ENCODE measurements around the gene FBXO31. TPM values are rescaled to one million over a fixed set of nuclear protein-coding genes. Genes with fewer than 3 reads are reported as not detected.

The FBXO31 gene
- total RNA-seq, 1 donor from 2014 or later: 27.1 TPM

GRCh38 chr16:87324411-87325275, 58.9 kb downstream of the FBXO31 start:
- Mint-ChIP-seq H3K4me3 (no peak overlapping the region), H3K9me3 (no peaks in the 10 kb centered on the region), H3K4me1 (no peaks in the 10 kb centered on the region), H3K27me3 (no peaks in the 10 kb centered on the region), H3K36me3 (ENCODE audit: low read depth) (peaks cover 18% of the 10 kb centered on the region), H3K27ac (no peak overlapping the region)
- intact Hi-C loops (cut with micrococcal nuclease): loop anchor here (1.0 kb wide), 2 partner anchors 70 to 311 kb away; no protein-coding TSS in a partner anchor
- no peak for TF ChIP-seq CTCF (IDR thresholded peaks at IDR 0.05)
- DNase-seq (peak; percentile 36), ATAC-seq (ENCODE audit: low read depth) (peak; percentile 94)
- ChIA-PET CTCF (interaction anchor here (1.9 to 2.7 kb wide), 3 partner anchors 63 to 311 kb away, joined by 6 to 13 read pairs (median 10); no protein-coding TSS in a partner anchor), POLR2A (interaction anchor here (1.1 kb wide), 1 partner anchor 59 kb away, joined by 3 read pairs; the partner anchor contains the start of gene FBXO31)

GRCh38 chr16:87323727-87324410, 59.7 kb downstream of the FBXO31 start:
- no peaks in the 10 kb centered on the region for H3K27me3 Mint-ChIP-seq
- no peaks in the 10 kb centered on the region for H3K4me1 Mint-ChIP-seq
- no peak for ATAC-seq (ENCODE audit: low read depth)
- DNase-seq: no peak
- POLR2A ChIA-PET: interaction anchor here (1.1 to 1.2 kb wide), 2 partner anchors 60 kb away, joined by 3 read pairs; partner anchors contain the start of gene FBXO31
- no peak overlapping the region for H3K27ac Mint-ChIP-seq
- intact Hi-C loops (cut with micrococcal nuclease): loop anchor here (1.0 kb wide), 2 partner anchors 70 to 311 kb away; no protein-coding TSS in a partner anchor
- H3K36me3 Mint-ChIP-seq (ENCODE audit: low read depth): peaks cover 12% of the 10 kb centered on the region
- no peaks in the 10 kb centered on the region for H3K9me3 Mint-ChIP-seq
- CTCF ChIA-PET: interaction anchor here (1.9 to 2.7 kb wide), 3 partner anchors 64 to 312 kb away, joined by 6 to 13 read pairs (median 10); no protein-coding TSS in a partner anchor
- no peak overlapping the region for H3K4me3 Mint-ChIP-seq
- TF ChIP-seq CTCF (IDR thresholded peaks at IDR 0.05): no peak

GRCh38 chr16:87322833-87323726, 60.5 kb downstream of the FBXO31 start:
- CTCF ChIA-PET: interaction anchor here (1.9 to 2.7 kb wide), 3 partner anchors 65 to 313 kb away, joined by 6 to 13 read pairs (median 10); no protein-coding TSS in a partner anchor
- H3K36me3 Mint-ChIP-seq (ENCODE audit: low read depth): peaks cover 12% of the 10 kb centered on the region
- no peak for DNase-seq
- H3K4me1 Mint-ChIP-seq: peaks cover 8% of the 10 kb centered on the region
- intact Hi-C loops (cut with micrococcal nuclease): no loop called here
- no peak overlapping the region for H3K4me3 Mint-ChIP-seq
- ATAC-seq (ENCODE audit: low read depth): no peak
- TF ChIP-seq CTCF (IDR thresholded peaks at IDR 0.05): no peak
- no peaks in the 10 kb centered on the region for H3K27me3 Mint-ChIP-seq
- H3K27ac Mint-ChIP-seq: no peak overlapping the region
- no peaks in the 10 kb centered on the region for H3K9me3 Mint-ChIP-seq
- POLR2A ChIA-PET: interaction anchor here (1.2 kb wide), 1 partner anchor 60 kb away, joined by 3 read pairs; the partner anchor contains the start of gene FBXO31

GRCh38 chr16:87322360-87322759, 61.2 kb downstream of the FBXO31 start:
- POLR2A ChIA-PET: no interaction called here
- TF ChIP-seq CTCF (IDR thresholded peaks at IDR 0.05): no peak
- intact Hi-C loops (cut with micrococcal nuclease): no loop called here
- ATAC-seq (ENCODE audit: low read depth) (no peak), DNase-seq (no peak)
- H3K27me3 Mint-ChIP-seq: no peaks in the 10 kb centered on the region
- H3K36me3 Mint-ChIP-seq (ENCODE audit: low read depth): peaks cover 6% of the 10 kb centered on the region
- peaks cover 13% of the 10 kb centered on the region for H3K4me1 Mint-ChIP-seq
- H3K27ac Mint-ChIP-seq: no peak overlapping the region
- CTCF ChIA-PET: interaction anchor here (1.1 to 1.2 kb wide), 2 partner anchors 72 to 314 kb away, joined by 3 to 5 read pairs; no protein-coding TSS in a partner anchor
- H3K4me3 Mint-ChIP-seq: no peak overlapping the region
- no peaks in the 10 kb centered on the region for H3K9me3 Mint-ChIP-seq

Measured in activated B cell treated with CpG ODN at 0.5 μM for 24 hours (primary cell).